Stimulated activated naive CD4-positive, alpha-beta T cell treated with Interleukin-2 at 50 U/mL for 16 hours (primary cell): Measurements from ENCODE around the gene CLEC18C.
"Not testable (repeated sequence)": the region's sequence is repeated elsewhere in the genome, so short reads cannot be mapped to it uniquely, and the experiment has no call there.

Experiments
- DNase-seq: peaks from one replicate; lab custom pipeline; 2025; lab: John Stamatoyannopoulos, UW

CLEC18C gene

DNA sequence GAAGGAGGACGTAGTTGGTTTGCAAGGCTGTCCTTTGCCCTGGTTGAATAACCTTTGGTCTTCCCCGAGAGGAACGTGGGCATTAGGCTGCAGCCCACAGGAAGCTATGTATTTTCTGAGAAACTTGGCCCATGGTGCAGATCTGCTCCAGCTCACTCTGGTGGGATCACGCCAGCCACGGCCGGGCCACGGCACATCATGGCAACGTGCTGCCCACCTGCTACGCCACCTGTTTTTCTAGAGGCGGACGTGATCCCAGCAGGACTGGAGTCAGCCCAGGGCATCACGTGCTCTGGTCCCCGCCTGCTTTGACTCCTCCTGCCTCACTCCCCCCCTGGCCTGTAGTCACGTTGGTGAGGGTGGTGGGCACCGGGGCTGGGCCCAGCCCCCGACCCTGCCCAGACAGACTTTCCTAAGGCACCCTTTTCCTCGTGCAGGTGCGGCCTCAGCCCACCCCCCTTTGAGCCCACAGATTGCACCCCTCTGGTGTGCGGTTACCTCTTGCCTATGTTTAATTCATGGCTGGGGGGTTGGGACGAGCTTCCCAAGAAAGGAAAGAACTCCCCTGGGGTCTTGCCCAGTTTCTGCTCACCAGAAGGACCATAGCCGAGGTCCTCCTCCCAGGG is at the start of gene CLEC18C:
Gene CLEC18C (plus strand): TSS at position 576 of the 626 bp plus-strand sequence. CDS start 492 bp downstream, outside the sequence.
- DNase-seq: not testable (repeated sequence)

DNA sequence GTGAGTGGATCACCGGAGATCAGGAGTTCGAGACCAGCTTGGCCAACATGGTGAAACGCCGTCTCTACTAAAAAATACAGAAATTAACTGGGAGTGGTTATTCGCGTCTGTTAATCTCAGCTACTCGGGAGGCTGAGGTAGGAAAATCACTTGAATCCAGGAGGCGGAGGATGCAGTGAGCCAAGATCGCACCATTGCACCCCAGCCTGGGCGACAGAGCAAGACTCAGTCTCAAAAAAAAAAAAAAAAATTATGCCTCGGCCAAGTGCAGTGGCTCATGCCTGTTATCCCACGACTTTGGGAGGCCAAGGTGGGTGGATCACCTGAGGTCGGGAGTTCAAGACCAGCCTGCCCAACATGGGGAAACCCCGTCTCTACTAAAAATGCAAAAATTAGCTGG is 49.8 kb upstream of the CLEC18C start:
- not testable (repeated sequence) for DNase-seq

DNA sequence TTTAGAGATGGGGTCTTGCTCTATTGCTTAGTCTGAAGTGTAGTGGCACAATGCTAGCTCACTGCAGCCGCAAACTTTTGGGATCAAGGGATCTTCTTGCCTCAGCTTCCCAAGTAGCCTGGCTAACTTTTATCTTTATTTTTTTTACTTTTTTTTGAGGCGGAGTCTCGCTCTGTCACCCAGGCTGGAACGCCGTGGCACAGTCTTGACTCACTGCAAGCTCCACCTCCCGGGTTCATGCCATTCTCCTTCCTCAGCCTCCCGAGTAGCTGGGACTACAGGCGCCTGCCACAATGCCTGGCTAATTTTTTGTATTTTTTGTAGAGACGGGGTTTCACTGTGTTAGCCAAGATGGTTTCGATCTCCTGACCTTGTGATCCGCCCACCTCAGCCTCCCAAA is 47.4 kb upstream of the CLEC18C start:
- DNase-seq: not testable (repeated sequence)

DNA sequence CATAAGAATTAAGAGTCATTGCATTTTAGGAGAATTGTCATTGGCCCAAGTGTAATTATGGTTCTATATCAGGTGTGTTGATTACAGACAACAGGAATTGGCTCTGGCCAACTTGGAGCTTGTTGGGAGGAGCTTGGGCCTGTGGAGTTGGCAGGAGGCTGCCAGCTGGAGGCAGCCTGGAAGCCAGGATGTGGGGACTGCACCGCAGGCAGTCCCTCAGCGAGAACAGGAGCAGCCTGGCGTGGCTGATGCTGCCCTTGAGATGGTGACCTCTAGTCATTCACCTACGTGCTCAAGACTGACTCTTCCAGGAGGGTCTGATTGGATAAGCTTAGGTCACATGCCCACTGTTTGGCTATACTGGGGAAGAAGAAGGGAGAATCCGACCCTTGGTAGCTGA is 45.9 kb upstream of the CLEC18C start:
- not testable (repeated sequence) for DNase-seq

DNA sequence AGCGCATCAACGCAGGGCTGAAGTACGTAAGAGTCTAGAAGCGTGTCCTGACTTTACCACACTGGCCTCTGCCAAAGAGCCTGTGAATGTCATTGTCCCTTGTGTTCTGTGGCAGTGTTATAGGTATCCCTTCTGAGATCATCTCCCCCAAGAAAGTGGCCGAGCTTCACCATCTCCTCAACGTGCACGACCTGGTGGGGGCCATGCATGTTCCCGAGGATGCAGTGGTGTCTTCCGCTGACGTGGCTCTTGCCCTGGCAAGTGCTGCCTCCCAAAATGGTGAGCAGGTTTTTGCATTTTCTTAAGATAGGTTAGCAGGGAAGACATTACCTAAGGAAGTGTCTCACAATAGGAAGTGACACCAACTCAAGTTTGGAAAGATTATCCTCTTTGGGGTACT is 44.7 kb upstream of the CLEC18C start:
- DNase-seq: not testable (repeated sequence)

DNA sequence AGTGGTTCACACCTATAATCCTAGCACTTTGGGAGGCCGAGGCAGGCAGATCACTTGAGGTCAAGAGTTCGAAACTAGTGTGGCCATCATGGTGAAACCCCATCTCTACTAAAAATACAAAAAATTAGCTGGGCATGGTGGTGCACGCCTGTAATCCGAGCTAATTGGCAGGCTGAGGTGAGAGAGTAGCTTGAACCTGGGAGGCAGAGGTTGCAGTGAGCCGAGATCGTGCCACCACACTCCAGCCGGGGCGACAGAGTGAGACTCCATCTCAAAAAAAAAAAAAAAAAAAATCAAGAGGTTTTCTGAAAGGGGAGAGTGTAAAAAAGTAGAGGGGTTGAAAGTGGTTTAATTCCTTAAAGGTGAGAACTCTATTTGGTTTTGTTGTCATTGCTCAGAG is 37.8 kb upstream of the CLEC18C start:
- not testable (repeated sequence) for DNase-seq

DNA sequence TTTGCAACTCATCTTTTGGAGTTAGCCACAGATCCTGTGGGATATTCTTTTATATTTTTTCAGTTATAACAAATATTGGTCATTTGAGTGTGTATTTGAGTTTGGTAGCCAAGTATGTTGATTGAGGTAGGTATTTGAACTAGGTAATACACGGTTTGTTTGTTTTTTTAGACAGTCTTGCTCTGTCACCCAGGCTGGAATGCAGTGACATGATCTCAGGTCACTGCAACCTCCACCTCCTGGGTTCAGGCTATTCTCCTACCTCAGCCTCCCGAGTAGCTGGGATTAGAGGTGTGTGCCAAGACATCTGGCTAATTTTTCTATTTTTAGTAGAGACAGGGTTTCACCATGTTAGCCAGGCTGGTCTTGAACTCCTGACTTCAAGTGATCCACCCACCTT is 37.0 kb upstream of the CLEC18C start:
- not testable (repeated sequence) for DNase-seq

DNA sequence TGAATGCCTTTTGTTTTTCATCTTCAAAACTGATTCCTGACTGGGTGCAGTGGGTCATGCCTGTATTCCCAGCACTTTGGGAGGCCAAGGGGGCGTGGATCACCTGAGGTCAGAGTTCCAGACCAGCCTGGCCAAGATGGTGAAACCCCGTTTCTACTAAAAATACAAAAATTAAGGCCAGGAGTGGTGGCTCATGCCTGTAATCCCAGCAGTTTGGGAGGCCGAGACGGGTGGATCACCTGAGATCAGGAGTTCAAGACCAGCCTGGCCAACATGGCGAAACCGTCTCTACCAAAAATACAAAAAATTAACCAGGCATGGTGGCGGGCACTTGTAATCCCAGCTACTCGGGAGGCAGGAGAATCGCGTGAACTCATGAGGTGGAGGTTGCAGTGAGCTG is 30.8 kb upstream of the CLEC18C start:
- not testable (repeated sequence) for DNase-seq

DNA sequence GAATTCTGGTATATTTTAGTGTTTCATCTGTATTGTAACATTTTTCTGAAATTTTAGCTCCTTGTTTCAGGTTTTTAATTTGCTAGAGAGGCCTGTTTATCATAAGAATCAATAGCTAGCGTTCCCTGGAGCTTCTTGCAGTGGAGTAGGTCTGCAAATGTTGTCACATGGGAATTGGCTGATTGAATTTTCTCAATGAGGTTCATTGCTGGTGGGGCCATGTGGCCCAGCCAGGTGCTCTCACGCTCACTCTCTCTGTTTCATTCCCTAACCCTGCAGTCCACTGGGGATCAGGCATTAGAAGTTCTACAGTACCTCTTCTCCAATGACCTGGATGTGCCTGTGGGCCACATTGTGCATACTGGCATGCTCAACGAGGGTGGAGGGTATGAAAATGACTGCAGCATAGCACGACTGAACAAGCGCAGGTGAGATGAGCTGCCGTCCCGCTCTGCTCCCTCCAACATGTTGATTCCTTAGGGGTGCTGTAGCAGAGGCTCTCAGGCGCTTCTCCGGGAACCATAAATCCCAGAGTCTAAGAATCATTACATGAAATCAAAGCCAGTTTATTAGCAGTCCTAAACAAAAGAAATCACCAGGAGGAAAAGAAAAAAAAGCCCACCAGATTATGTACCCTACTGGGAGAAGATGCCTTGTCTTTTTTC is 30.2 kb upstream of the CLEC18C start:
- DNase-seq: not testable (repeated sequence)

DNA sequence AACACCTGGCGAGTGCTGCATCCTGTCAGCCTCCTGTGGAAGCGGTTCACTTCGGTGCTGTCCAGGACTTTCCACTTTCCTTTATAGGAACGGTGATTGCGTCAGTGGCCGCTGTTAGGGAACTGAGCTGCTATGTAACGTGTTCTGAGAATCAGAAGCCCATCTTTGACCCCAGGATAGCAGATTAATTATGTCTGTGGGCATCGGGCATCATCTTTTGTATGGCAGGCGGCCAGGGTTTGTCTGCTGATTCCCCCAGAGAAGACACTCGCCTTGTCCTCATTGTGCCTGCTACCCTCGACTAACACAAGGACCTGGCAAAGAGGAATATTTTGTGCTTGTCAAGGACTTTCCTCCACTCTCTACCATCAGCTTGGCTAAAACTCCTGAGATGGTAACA is 25.7 kb upstream of the CLEC18C start:
- not testable (repeated sequence) for DNase-seq

DNA sequence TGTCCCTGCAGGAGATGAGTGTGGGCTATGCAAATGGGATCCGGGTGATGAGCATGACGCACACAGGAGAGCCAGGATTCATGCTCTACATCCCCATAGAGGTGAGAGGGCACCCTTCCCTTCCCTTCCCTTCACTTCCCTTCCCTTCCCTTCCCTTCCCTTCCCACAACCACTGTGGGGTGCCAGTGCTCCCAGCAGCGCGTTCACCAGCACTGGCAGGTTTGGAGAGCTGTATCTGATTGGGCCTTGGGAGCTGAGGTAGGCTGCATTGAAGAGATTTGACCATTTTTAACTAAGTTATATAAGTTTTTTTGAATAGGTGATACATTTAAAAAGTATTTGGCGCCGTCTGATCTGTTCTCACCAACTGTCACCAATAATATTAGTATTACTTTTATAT is 25.1 kb upstream of the CLEC18C start:
- not testable (repeated sequence) for DNase-seq

DNA sequence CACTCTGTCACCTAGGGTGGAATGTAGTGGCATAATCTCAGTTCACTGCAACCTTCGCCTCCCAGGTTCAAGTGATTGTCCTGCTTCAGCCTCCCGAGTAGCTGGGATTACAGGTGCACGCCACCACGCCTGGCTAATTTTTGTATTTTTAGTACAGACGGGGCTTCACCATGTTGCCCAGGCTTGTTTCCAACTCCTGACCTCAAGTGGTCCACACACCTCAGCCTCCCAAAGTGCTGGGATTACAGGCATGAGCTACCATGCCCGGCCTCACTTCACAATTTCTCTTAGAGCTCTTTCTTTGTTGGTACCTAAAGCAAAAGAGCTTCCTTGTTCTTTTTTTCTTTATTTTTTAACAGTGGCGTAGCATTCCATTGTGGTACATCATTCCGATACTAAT is 24.3 kb upstream of the CLEC18C start:
- DNase-seq: not testable (repeated sequence)

DNA sequence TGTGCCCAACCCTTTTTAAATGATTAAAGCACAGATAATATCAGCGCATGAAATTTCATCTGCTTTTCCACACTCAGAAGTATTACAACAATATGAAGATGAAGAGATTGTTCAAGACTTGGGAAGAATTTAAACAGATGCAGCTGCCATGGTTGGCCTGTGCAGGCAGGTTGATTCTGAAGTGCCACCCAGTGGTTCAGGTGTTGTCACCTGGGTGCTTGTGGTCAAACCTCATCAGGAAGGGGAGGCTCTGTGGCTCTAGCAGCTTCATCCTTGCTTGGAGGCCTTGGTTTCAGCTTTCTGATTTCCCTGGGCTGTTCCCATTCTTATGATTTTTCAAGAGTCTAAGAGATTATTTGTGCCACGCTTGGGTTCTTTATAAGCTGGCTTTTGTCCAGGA is 22.2 kb upstream of the CLEC18C start:
- DNase-seq: no peak

DNA sequence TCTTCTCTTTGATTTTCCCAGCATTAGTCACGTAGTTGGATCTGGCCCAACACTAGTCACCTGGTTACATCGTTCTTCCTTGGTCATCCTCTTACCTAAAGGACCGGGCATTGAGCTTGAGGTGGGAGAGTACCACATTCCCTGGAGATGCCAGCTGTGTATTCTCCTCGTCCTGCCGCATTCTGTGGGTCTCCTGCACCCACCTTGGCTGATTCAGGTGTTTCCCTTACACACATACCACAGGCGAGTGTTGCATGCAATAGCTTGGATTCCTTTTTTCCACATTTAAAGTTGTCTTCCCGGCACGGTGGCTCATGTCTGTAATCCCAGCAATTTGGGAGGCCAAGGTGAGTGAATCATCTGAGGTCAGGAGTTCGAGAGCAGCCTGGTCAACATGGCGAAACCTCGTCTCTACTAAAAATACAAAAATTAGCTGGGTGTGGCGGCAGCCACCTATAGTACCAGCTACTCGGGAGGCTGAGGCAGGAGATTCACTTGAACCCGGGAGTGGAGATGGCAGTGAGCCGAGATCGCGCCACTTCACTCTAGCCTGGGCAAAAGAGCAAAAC is 21.6 kb upstream of the CLEC18C start:
- DNase-seq: no peak

DNA sequence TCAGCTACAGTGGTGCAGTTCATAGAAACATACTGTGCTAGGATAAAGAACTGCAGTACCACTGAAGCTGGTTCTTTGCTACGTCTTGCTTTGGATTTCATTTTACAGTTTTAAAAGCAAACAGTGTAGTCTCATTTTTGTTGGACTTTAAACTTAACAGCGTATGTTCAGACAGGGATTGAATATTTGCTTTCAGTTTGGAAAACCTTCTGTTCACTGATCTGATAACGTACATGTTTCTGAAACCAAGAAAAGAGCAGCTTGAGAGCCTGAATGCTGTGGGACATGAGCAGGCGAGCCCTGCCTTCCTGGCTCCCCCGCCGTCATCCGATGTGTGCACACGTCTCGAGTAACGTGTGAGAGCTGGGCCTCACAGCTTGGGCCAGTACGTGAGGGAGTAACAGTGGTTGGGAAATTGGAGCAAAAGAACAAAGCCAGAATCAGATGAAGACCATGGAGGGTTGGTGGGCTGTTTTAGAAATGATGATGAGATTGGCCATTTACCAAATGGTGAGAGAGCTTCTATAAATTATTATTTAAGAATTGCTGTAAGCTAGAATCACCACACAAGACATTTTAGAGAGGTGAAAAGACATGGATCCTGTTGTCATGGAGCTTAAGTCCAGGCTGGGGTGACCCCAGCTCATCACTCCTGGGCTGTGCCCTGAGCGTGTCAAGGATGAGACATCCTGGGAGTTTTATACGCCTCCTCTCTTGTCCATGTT is 20.8 kb upstream of the CLEC18C start:
- DNase-seq: no peak

DNA sequence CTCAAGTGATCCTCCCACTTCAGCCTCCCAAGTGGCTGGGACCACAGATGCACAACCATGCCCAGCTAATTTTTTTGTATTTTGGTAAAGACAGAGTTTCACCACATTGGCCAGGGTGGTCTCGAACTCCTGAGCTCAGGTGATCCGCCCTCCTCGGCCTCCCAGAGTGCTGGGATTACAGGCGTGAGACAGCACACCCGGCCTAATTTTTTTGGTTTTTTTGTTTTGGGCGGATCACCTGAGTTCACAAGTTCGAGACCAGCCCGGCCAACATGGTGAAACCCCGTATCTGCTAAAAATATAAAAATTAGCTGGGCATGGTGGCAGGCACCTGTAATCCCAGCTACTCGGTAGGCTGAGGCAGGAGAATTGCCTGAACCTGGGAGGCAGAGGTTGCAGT is 18.9 kb upstream of the CLEC18C start:
- not testable (repeated sequence) for DNase-seq

DNA sequence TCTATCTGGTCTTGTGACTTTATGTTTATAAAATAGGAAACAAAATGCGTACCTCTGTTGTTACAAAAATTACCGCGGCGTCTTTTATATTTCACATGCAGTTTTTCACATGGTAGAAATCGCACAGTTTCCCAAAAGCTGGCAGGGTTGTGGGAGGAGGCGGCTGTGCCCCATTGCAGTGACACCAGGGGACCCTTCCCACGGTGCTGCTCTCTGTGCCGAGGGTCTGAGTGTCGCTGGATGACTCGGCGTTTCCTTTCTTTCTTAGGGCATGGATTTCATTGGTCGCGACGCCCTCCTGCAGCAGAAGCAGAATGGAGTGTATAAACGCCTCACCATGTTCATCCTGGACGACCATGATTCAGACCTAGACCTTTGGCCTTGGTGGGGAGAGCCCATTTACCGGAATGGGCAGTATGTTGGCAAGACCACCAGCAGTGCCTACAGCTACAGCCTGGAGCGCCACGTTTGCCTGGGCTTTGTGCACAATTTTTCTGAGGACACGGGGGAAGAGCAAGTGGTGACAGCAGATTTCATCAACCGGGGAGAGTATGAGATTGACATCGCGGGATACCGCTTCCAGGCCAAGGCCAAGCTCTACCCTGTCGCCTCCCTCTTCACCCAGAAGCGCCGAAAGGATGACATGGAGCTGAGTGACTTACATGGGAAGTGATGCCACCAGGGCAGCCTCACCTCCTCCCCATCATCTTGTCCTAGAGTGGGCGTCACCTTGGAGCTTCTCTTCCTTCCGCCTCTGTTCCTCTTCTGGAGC is 17.2 kb upstream of the CLEC18C start:
- DNase-seq: no peak

DNA sequence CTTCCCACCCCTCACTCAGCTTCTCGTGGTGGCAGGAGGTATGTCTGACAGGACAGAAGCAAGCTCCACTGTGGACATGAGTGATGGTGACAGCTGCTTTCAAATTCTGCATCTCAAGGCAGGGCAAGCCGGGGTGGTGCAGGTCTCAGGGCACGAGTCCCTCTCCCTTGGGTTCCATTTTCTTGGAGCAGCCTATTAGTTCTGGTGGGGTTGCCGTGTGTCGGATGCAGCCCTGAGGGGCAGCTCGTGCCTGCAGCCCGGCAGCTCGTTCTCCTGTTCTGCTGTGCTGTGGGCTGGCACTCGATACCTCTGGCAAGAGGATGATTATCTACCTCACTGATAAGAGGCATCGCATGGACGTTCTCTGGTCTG is 16.5 kb upstream of the CLEC18C start:
- no peak for DNase-seq

DNA sequence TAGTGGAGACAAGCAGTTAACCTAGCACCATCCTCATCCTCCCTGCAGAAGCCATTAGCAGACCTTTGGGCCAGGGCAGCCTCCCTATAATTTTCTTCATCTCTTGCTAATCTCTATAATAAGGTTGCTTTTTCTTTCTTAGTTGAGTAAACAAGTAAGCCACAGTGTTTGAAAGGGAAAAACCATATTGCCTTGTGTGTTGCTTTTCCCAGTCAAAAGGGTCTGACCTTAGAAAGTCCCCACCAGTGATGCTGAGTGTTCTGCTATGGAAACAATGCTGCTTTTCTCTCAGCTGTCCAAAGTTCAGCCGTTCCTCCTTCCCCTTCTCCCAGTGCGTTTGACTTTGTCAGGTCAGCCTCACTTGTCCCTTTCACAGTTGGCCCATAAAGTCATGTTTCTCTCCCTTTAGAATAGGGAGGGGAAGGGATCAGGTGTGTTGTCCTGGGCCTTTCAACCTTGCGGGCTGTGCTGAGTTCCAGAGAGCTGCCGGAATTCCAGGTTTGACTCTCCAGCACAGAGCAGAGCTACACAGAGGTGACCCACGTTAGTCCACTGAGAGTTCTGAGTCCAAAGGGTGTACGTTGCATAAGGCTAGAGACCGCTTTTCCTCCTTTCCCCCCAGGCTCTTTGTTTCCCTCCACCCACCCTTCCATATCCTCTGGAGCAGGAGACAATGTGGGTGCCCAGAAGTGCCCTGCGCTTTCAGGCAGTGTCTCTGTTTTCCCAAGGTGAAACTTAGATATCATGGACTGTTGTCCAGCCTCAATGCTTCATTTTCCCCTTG is 15.9 kb upstream of the CLEC18C start:
- DNase-seq: no peak

DNA sequence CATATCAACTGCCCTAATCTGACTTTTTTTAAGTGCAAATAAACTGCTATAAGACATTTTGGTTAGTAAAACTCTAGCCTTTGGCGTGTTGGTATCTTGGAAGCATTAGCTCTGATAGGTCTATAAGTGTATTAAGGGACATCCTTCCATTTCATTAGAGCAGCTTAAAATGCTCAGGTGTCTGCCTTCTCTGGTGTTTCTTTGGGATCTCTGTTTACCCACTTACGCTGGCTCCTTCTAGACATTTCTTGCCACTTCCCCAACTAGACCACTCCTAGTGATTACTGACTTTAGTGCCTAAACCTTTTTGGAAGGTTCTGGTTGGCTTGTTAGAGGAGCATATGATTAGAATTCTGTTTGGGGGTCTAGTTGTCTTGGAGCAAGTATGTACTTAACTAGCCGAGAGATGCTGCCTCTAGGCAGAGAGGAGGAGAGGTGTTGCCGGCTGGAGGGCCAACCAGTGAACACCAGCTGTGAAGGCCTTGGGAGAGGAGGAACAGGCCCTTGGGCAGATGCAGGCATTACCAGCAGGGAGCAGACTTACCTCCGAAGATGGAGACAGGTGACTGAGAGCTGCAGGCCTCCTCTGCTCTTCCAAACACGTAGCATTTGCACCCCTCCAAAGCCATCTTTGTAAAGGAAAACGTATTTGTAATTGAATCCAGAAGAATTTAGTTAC is 15.2 kb upstream of the CLEC18C start:
- DNase-seq: no peak
